Right lobe of liver (tissue), 4 donors: ENCODE results near the gene NDRG2.

ENCODE experiments used
- POLR2A ChIP-seq: fragments of 450-650 bp; IDR thresholded peaks from one replicate; pipeline ENCODE4 v1.6.1; 2017; ENCODE audit warnings: antibody characterized with exemption, mild to moderate bottlenecking
- TF ChIP-seq, protein P1 (sequence below), 4 donors: fragments of 200-600 bp in 3 of 4; fragments of 450-650 bp in 1 of 4; IDR thresholded peaks; one replicate each; pipeline versions ENCODE4 v1.5.1 to v1.8.0; 2016 to 2022; ENCODE audit warnings: antibody characterized with exemption in 4 of 4, mild to moderate bottlenecking in 2 of 4
- donor health status: DM: no; HTN: no; CAD: no.
- donor health status: DM: no; HTN: no; CAD: no.
- donor health status: DM: no; HTN: yes; CAD: no.

DNA sequence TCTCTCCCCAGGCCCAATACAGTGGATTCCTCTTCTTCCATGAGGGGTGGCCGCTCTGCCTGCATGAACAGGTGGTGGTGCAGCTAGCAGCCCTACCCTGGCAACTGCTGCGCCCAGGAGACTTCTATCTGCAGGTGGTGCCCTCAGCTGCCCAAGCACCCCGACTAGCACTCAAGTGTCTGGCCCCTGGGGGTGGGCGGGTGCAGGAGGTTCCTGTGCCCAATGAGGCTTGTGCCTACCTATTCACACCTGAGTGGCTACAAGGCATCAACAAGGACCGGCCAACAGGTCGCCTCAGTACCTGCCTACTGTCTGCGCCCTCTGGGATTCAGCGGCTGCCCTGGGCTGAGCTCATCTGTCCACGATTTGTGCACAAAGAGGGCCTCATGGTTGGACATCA, 49.1 kb upstream of the NDRG2 start:
- TF ChIP-seq, protein P1, sequence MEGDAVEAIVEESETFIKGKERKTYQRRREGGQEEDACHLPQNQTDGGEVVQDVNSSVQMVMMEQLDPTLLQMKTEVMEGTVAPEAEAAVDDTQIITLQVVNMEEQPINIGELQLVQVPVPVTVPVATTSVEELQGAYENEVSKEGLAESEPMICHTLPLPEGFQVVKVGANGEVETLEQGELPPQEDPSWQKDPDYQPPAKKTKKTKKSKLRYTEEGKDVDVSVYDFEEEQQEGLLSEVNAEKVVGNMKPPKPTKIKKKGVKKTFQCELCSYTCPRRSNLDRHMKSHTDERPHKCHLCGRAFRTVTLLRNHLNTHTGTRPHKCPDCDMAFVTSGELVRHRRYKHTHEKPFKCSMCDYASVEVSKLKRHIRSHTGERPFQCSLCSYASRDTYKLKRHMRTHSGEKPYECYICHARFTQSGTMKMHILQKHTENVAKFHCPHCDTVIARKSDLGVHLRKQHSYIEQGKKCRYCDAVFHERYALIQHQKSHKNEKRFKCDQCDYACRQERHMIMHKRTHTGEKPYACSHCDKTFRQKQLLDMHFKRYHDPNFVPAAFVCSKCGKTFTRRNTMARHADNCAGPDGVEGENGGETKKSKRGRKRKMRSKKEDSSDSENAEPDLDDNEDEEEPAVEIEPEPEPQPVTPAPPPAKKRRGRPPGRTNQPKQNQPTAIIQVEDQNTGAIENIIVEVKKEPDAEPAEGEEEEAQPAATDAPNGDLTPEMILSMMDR (IDR thresholded peaks at IDR 0.05): no peak
- no peak for TF ChIP-seq POLR2A
